Measurements from ENCODE around the gene GABRB1.

Gene GABRB1

GRCh38 chr4:47145630-47146029 lies 114.3 kb downstream of the GABRB1 start:
- no peak overlapping the region for H3K27ac ChIP-seq (ENCODE audit: insufficient read depth, low read length, poor library complexity, severe bottlenecking)
- H3K4me1 ChIP-seq (ENCODE audit: control insufficient read depth, insufficient read depth, low read length, poor library complexity, severe bottlenecking), result no peaks in the 10 kb centered on the region
- no peak overlapping the region for H3K4me3 ChIP-seq (ENCODE audit: insufficient read depth, low read depth, low read length, poor library complexity, severe bottlenecking)
- no peaks in the 10 kb centered on the region for H3K9me3 ChIP-seq (ENCODE audit: control insufficient read depth, low read length)
- no peaks in the 10 kb centered on the region for H3K27me3 ChIP-seq (replicated peaks; ENCODE audit: control insufficient read depth, insufficient read depth, low read length, poor library complexity, severe bottlenecking)
- no peak for DNase-seq
- no peaks in the 10 kb centered on the region for H3K36me3 ChIP-seq (ENCODE audit: control insufficient read depth, insufficient read depth, low read length)

DNA sequence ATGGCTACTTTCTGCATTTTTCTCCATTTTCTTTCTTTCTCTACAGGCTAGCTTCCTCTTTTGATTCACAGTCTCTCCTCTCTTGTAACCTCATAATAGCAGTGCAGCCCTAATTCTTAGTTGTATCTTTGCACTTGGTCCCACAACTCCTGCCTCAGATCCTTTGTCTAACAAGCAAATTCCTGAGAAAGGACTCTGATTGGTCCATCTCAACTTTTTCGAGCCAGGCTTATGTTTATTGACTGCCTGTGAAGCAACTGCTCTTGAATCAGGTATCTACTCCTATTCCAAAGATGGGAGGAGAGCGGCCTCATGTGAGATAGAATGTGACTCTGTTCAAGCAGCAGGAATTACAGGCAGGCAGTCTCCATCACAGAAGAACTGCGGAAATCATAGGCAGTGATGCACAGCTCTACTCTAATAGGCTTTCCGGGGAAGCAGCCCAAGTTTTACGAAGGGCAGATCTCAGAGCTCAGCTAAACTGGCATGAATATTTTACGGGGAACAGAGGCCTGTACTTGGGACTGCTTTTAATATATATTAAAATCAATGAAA lies 123.5 kb downstream of the GABRB1 start:
- DNase-seq, result no peak
- Histone ChIP-seq H3K4me3 (ENCODE audit: insufficient read depth, low read depth, low read length, poor library complexity, severe bottlenecking) (no peak overlapping the region), H3K9me3 (ENCODE audit: control insufficient read depth, low read length) (no peaks in the 10 kb centered on the region), H3K27me3 (replicated peaks; ENCODE audit: control insufficient read depth, insufficient read depth, low read length, poor library complexity, severe bottlenecking) (no peaks in the 10 kb centered on the region), H3K36me3 (ENCODE audit: control insufficient read depth, insufficient read depth, low read length) (no peaks in the 10 kb centered on the region), H3K27ac (ENCODE audit: insufficient read depth, low read length, poor library complexity, severe bottlenecking) (no peak overlapping the region), H3K4me1 (ENCODE audit: control insufficient read depth, insufficient read depth, low read length, poor library complexity, severe bottlenecking) (no peaks in the 10 kb centered on the region)

- H3K27me3 ChIP-seq (replicated peaks; ENCODE audit: control insufficient read depth, insufficient read depth, low read length, poor library complexity, severe bottlenecking), result no peaks in the 10 kb centered on the region
- DNase-seq, result no peak
- H3K9me3 ChIP-seq (ENCODE audit: control insufficient read depth, low read length), result no peaks in the 10 kb centered on the region
- no peak overlapping the region for H3K4me3 ChIP-seq (ENCODE audit: insufficient read depth, low read depth, low read length, poor library complexity, severe bottlenecking)
- H3K27ac ChIP-seq (ENCODE audit: insufficient read depth, low read length, poor library complexity, severe bottlenecking), result no peak overlapping the region
- H3K4me1 ChIP-seq (ENCODE audit: control insufficient read depth, insufficient read depth, low read length, poor library complexity, severe bottlenecking), result no peaks in the 10 kb centered on the region
- H3K36me3 ChIP-seq (ENCODE audit: control insufficient read depth, insufficient read depth, low read length), result no peaks in the 10 kb centered on the region
Observed at GRCh38 chr4:47155919-47156318, 124.6 kb downstream of the GABRB1 start.

- Histone ChIP-seq H3K4me1 (ENCODE audit: control insufficient read depth, insufficient read depth, low read length, poor library complexity, severe bottlenecking) (no peaks in the 10 kb centered on the region), H3K27ac (ENCODE audit: insufficient read depth, low read length, poor library complexity, severe bottlenecking) (no peak overlapping the region), H3K27me3 (replicated peaks; ENCODE audit: control insufficient read depth, insufficient read depth, low read length, poor library complexity, severe bottlenecking) (no peaks in the 10 kb centered on the region), H3K36me3 (ENCODE audit: control insufficient read depth, insufficient read depth, low read length) (no peaks in the 10 kb centered on the region), H3K9me3 (ENCODE audit: control insufficient read depth, low read length) (no peaks in the 10 kb centered on the region), H3K4me3 (ENCODE audit: insufficient read depth, low read depth, low read length, poor library complexity, severe bottlenecking) (no peak overlapping the region)
- DNase-seq, result no peak
Observed at GRCh38 chr4:47160095-47160494, 128.7 kb downstream of the GABRB1 start.

DNA sequence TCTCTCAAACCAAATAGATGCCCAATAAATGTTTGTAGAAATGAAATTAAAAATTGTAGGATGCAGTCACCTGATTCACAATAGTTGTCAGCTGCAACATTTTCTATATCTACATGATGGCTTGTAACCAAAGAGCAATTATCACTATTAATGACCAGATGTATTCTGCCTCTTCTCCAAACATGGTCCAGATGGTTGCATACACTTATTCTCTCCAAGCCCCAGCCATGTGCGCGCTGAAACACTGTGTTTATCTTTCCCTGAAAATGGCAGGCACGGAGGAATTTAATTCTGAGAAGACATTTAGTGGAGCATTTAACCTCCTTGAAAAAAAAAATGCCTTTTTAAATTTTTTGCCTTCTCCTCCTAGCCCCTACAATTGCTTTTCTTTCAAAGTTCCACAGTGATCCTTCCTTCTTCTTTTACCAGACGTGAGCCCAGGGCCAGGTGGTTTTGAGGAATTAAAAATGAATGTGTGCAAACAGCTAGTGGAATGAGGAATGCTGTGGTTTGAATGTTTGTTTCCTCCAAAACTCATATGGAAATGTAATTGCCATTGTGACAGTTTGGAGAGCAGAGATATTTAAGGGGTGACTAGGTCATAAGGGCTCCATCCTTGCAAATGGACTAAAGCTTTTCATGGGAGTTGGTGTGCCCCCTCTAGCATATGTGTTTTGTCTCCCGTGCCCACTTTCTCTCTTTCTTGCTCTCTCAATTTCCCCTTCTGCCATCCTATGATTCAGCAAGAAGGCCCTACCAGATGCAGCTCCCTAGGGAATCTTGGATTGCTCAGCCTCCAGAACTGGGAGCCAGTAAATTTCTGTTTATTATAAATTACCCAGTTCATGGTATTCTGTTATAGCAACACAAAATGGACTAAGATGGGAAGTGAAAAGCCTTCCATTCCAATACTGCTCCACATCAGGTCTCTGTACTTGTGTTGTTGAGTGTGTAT lies 136.0 kb downstream of the GABRB1 start:
- no peak for DNase-seq
- Histone ChIP-seq H3K4me1 (ENCODE audit: control insufficient read depth, insufficient read depth, low read length, poor library complexity, severe bottlenecking) (no peaks in the 10 kb centered on the region), H3K9me3 (ENCODE audit: control insufficient read depth, low read length) (no peaks in the 10 kb centered on the region), H3K27me3 (replicated peaks; ENCODE audit: control insufficient read depth, insufficient read depth, low read length, poor library complexity, severe bottlenecking) (no peaks in the 10 kb centered on the region), H3K4me3 (ENCODE audit: insufficient read depth, low read depth, low read length, poor library complexity, severe bottlenecking) (no peak overlapping the region), H3K36me3 (ENCODE audit: control insufficient read depth, insufficient read depth, low read length) (no peaks in the 10 kb centered on the region), H3K27ac (ENCODE audit: insufficient read depth, low read length, poor library complexity, severe bottlenecking) (no peak overlapping the region)

DNA sequence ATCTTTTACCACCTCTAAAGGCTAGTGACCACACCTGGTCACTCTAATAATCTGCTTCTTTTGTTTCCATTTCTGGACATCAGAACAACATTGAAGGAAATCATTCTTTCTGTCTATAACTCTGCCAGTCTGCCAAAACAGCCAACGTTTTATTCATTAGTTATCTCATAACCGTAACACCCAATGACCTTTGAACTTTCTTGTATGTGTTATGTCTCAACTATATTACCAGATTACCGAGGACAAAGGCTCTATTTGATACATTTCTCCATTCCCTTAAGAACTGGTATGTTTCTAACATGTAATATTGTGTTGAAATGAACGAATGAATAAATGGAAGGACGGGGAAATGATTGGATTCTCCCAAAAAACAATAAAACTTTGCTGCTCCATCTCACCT lies 152.7 kb downstream of the GABRB1 start:
- Histone ChIP-seq H3K27ac (ENCODE audit: insufficient read depth, low read length, poor library complexity, severe bottlenecking) (no peak overlapping the region), H3K27me3 (replicated peaks; ENCODE audit: control insufficient read depth, insufficient read depth, low read length, poor library complexity, severe bottlenecking) (no peaks in the 10 kb centered on the region), H3K4me3 (ENCODE audit: insufficient read depth, low read depth, low read length, poor library complexity, severe bottlenecking) (no peak overlapping the region), H3K36me3 (ENCODE audit: control insufficient read depth, insufficient read depth, low read length) (no peaks in the 10 kb centered on the region), H3K9me3 (ENCODE audit: control insufficient read depth, low read length) (no peaks in the 10 kb centered on the region), H3K4me1 (ENCODE audit: control insufficient read depth, insufficient read depth, low read length, poor library complexity, severe bottlenecking) (no peaks in the 10 kb centered on the region)
- DNase-seq, result no peak

DNA sequence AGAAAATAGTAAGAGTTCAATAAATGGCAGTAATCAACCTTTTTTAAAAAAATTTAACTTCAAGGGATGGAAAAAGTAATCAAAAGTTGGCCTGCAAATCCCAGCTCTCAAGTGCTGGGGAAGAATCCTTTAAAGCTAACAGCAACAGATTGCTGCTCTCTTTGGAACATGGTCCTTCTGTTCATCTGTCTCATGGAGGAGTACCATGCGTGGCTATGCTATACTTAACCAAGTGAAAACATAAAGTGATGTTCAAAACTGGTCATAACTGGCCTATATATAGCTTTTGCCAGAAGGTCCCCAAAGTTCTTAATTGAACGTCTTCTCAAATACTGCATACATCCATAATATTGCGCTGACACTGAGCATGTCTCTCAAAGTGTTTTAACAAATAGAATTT lies 154.4 kb downstream of the GABRB1 start:
- H3K4me1 ChIP-seq (ENCODE audit: control insufficient read depth, insufficient read depth, low read length, poor library complexity, severe bottlenecking), result no peaks in the 10 kb centered on the region
- H3K27me3 ChIP-seq (replicated peaks; ENCODE audit: control insufficient read depth, insufficient read depth, low read length, poor library complexity, severe bottlenecking), result no peaks in the 10 kb centered on the region
- no peak for DNase-seq
- H3K36me3 ChIP-seq (ENCODE audit: control insufficient read depth, insufficient read depth, low read length), result no peaks in the 10 kb centered on the region
- H3K4me3 ChIP-seq (ENCODE audit: insufficient read depth, low read depth, low read length, poor library complexity, severe bottlenecking), result no peak overlapping the region
- H3K9me3 ChIP-seq (ENCODE audit: control insufficient read depth, low read length), result no peaks in the 10 kb centered on the region
- no peak overlapping the region for H3K27ac ChIP-seq (ENCODE audit: insufficient read depth, low read length, poor library complexity, severe bottlenecking)

DNA sequence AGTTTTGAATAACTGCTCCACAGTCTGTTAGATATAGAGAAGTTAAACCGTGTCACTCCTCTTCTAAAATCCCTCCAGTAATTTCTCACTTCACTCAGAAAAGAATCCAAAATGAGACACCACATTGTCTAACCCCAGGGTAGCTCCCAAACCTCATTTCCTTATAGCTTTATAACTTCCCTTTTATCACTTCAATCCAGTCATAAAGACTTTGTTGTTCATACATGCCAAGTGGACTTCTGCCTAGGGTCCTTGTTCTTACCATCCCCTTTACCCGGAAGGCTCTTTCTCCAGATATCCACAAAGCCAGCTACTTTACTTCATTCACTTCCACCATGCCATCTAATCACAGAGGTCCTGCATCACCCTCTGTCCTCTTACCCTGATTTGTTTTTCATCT lies 156.2 kb downstream of the GABRB1 start:
- H3K9me3 ChIP-seq (ENCODE audit: control insufficient read depth, low read length), result no peaks in the 10 kb centered on the region
- no peak overlapping the region for H3K27ac ChIP-seq (ENCODE audit: insufficient read depth, low read length, poor library complexity, severe bottlenecking)
- H3K4me3 ChIP-seq (ENCODE audit: insufficient read depth, low read depth, low read length, poor library complexity, severe bottlenecking), result no peak overlapping the region
- H3K36me3 ChIP-seq (ENCODE audit: control insufficient read depth, insufficient read depth, low read length), result no peaks in the 10 kb centered on the region
- no peak for DNase-seq
- H3K4me1 ChIP-seq (ENCODE audit: control insufficient read depth, insufficient read depth, low read length, poor library complexity, severe bottlenecking), result no peaks in the 10 kb centered on the region
- no peaks in the 10 kb centered on the region for H3K27me3 ChIP-seq (replicated peaks; ENCODE audit: control insufficient read depth, insufficient read depth, low read length, poor library complexity, severe bottlenecking)

DNA sequence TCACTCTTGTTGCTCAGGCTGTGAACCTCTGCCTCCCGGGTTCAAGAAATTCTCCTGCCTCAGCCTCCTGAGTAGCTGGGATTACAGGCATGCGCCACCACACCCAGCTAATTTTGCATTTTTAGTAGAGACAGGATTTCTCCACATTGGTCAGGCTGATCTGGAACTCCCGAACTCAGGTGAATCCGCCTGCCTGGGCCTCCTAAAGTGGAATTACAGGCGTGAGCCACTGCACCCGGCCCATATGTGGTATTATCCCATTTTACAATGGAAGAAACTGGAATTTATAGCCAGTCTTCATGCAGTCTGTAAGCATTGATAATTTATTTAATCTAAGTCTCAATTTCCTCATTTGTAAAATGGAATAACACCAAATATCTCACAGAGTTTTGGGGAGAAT lies 161.8 kb downstream of the GABRB1 start:
- DNase-seq, result no peak
- Histone ChIP-seq H3K27me3 (replicated peaks; ENCODE audit: control insufficient read depth, insufficient read depth, low read length, poor library complexity, severe bottlenecking) (no peaks in the 10 kb centered on the region), H3K36me3 (ENCODE audit: control insufficient read depth, insufficient read depth, low read length) (no peaks in the 10 kb centered on the region), H3K27ac (ENCODE audit: insufficient read depth, low read length, poor library complexity, severe bottlenecking) (no peak overlapping the region), H3K4me3 (ENCODE audit: insufficient read depth, low read depth, low read length, poor library complexity, severe bottlenecking) (no peak overlapping the region), H3K9me3 (ENCODE audit: control insufficient read depth, low read length) (no peaks in the 10 kb centered on the region), H3K4me1 (ENCODE audit: control insufficient read depth, insufficient read depth, low read length, poor library complexity, severe bottlenecking) (no peaks in the 10 kb centered on the region)

DNA sequence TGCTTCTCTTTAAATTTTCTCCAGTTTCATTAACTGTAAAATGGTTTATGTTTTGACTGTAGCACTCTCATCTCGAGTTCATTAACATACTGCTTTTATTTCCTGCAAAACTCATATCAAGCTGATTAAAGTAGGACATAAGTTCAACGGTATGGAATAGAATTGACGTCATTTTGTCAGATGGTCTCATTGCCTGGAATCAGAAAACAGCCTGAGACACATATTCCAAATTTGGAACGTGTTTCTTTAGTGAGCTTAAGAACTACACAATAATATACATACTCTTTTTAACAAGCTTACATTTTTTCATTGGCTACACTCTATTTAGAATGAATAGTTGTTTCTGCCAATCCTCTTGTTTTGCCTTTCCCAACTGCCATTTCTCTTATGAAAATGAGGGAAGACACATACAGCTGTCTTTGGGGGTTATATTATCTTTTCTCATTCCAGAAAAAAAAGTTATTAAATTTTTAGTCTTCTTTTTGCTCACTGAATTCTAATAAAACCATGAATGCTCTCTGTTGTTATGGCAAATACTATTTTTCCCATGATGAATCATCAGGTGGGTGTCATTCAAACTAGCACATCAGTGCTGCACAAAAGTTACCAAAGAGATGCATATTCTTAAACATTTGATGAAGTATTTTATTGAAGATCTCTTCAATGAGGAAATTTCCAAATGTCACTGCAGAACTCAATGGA lies 162.8 kb downstream of the GABRB1 start:
- Histone ChIP-seq H3K4me3 (ENCODE audit: insufficient read depth, low read depth, low read length, poor library complexity, severe bottlenecking) (no peak overlapping the region), H3K9me3 (ENCODE audit: control insufficient read depth, low read length) (no peaks in the 10 kb centered on the region), H3K27ac (ENCODE audit: insufficient read depth, low read length, poor library complexity, severe bottlenecking) (no peak overlapping the region), H3K4me1 (ENCODE audit: control insufficient read depth, insufficient read depth, low read length, poor library complexity, severe bottlenecking) (no peaks in the 10 kb centered on the region), H3K27me3 (replicated peaks; ENCODE audit: control insufficient read depth, insufficient read depth, low read length, poor library complexity, severe bottlenecking) (no peaks in the 10 kb centered on the region), H3K36me3 (ENCODE audit: control insufficient read depth, insufficient read depth, low read length) (no peaks in the 10 kb centered on the region)
- DNase-seq, result no peak
